ENCODE results near the gene AP1G2. TPM values are rescaled to one million over a fixed set of nuclear protein-coding genes. Genes with fewer than 3 reads are reported as not detected.

AP1G2 gene
- total and polyA plus RNA-seq, 2 of the 13 experiments (the other 11 are each of a cell fraction or from before 2014, with no cell fraction given): 96.9 to 611 TPM

DNA sequence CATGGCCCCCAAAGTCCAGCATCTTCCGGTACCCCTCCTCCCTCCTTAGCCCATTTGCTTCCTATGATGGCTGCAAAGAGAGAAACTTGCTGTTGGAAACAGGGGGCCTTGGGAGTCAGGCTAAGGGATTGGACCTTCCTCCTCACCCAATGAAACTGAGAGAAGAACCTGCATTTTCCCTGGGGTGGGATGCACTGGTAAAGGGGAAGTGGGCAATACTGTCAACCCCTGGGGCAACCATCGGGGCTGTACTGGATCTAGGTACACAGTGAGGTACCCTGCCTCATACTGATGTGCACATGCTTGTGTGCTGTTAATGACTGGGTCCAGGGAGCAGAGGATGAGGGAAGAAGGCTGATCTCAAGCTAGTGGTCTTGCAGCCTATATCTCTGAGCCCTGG lies 22.0 kb upstream of the AP1G2 start:
- FAIRE-seq (no peak), ATAC-seq (peak; percentile 67), DNase-seq (ENCODE audit: low spot score) (peak; percentile 7)
- Histone ChIP-seq H2AFZ (ENCODE audit: low read length) (no peak overlapping the region), H3K36me3 (replicated peaks in 1 of 2; ENCODE audit: control insufficient read depth in 1 of 2, insufficient read depth in 2 of 2, low read length in 2 of 2) (no peaks in the 10 kb centered on the region), H4K20me1 (ENCODE audit: insufficient read depth, low read length) (no peaks in the 10 kb centered on the region), H3K4me3 (replicated peaks in 1 of 3; ENCODE audit: insufficient read depth in 1 of 3, low read depth in 2 of 3, low read length in 3 of 3) (peak overlapping the region in 1 of 3 experiments; percentile 9; a peak in 1 of 6 replicates), H3K9ac (ENCODE audit: insufficient read depth, low read depth, low read length) (peak overlapping the region; percentile 10; the same call in 1 of the 2 replicates), H3K4me1 (ENCODE audit: insufficient read depth, low read length) (peaks cover 24% of the 10 kb centered on the region), H3K27me3 (ENCODE audit: control insufficient read depth in 1 of 2, insufficient read depth in 2 of 2, low read length in 2 of 2) (no peaks in the 10 kb centered on the region), H3K27ac (ENCODE audit: extremely low read length, insufficient read depth, low read length) (no peak overlapping the region), H3K79me2 (ENCODE audit: insufficient read depth, low read length) (no peaks in the 10 kb centered on the region), H3K4me2 (ENCODE audit: low read depth, low read length) (peak overlapping the region; percentile 48), H3K9me3 (ENCODE audit: low read length) (no peaks in the 10 kb centered on the region)
- intact Hi-C loops (cut with micrococcal nuclease; ENCODE audit: unreplicated experiment) (loop anchor here (1.0 to 10.0 kb wide), 8 partner anchors 21 to 845 kb away; no protein-coding TSS in a partner anchor), in situ Hi-C loops (cut with HindIII; ENCODE audit: extremely low pct_ligation_motif_present, low pct_unique_long_range_greater_than_20kb) (loop anchor here (5.0 kb wide), 2 partner anchors 43 to 323 kb away; no protein-coding TSS in a partner anchor)
- BruUV-seq (replicated peaks): no TSS peak
- CTCF ChIA-PET (ENCODE audit: low intra/inter-chr PET ratio, low total read pairs): interaction anchor here (1.1 to 5.9 kb wide), 14 partner anchors 14 to 425 kb away, joined by 3 to 207 read pairs (median 8); partner anchors contain the start of genes DHRS2 and DHRS4
- POLR2A ChIA-PET: interaction anchor here (0.9 to 7.8 kb wide), 25 partner anchors 8 to 524 kb away, joined by 3 to 787 read pairs (median 6); partner anchors contain the start of genes DHRS2 and PCK2
- TF ChIP-seq ZNF572 (CRISPR knock-in tag; IDR thresholded peaks at IDR 0.05) (peak; percentile 25; the same call in 1 of the 2 replicates), ZFP82 (CRISPR knock-in tag; IDR thresholded peaks at IDR 0.05; ENCODE audit: borderline replicate concordance) (0 out of 2 replicates have a peak, but pooled peaks have one; percentile 67), ZNF546 (CRISPR knock-in tag; conservative IDR thresholded peaks at IDR 0.05) (0 out of 2 replicates have a peak, but pooled peaks have one; percentile 3), ZNF615 (CRISPR knock-in tag; IDR thresholded peaks at IDR 0.05; ENCODE audit: borderline replicate concordance) (no peak), NFE2L1 (CRISPR knock-in tag; IDR thresholded peaks at IDR 0.05; ENCODE audit: borderline replicate concordance) (0 out of 2 replicates have a peak, but pooled peaks have one; percentile 12), NONO (IDR thresholded peaks at IDR 0.05) (no peak), NONO (CRISPR knock-in tag; conservative IDR thresholded peaks at IDR 0.05) (0 out of 2 replicates have a peak, but pooled peaks have one; percentile 14), ZNF567 (CRISPR knock-in tag; IDR thresholded peaks at IDR 0.05; ENCODE audit: borderline replicate concordance) (0 out of 2 replicates have a peak, but pooled peaks have one; percentile 33), SNAI1 (CRISPR knock-in tag; IDR thresholded peaks at IDR 0.05; ENCODE audit: borderline replicate concordance) (0 out of 2 replicates have a peak, but pooled peaks have one; percentile 23), DR1 (CRISPR knock-in tag; IDR thresholded peaks at IDR 0.05) (no peak), ZBTB38 (CRISPR knock-in tag; IDR thresholded peaks at IDR 0.05) (no peak), CBX5 (CRISPR knock-in tag; IDR thresholded peaks at IDR 0.05; ENCODE audit: borderline replicate concordance) (0 out of 2 replicates have a peak, but pooled peaks have one; percentile 10), DDIT3 (CRISPR knock-in tag; IDR thresholded peaks at IDR 0.05) (no peak), ZNF350 (CRISPR knock-in tag; IDR thresholded peaks at IDR 0.05; ENCODE audit: borderline replicate concordance, low read depth) (0 out of 2 replicates have a peak, but pooled peaks have one; percentile 5), NFE2L2 (IDR thresholded peaks at IDR 0.05; ENCODE audit: low read length) (0 out of 2 replicates have a peak, but pooled peaks have one; percentile 5), ZNF34 (CRISPR knock-in tag; IDR thresholded peaks at IDR 0.05; ENCODE audit: borderline replicate concordance) (peak; percentile 8; the same call in 1 of the 2 replicates), ZC3H13 (CRISPR knock-in tag; IDR thresholded peaks at IDR 0.05) (peak; percentile 72; the same call in 1 of the 2 replicates), NR2C2 (CRISPR knock-in tag; IDR thresholded peaks at IDR 0.05; ENCODE audit: borderline replicate concordance) (0 out of 2 replicates have a peak, but pooled peaks have one; percentile 7), ZNF138 (CRISPR knock-in tag; IDR thresholded peaks at IDR 0.05; ENCODE audit: low read depth) (0 out of 2 replicates have a peak, but pooled peaks have one; percentile 12)
- TF ChIP-seq, protein P1, sequence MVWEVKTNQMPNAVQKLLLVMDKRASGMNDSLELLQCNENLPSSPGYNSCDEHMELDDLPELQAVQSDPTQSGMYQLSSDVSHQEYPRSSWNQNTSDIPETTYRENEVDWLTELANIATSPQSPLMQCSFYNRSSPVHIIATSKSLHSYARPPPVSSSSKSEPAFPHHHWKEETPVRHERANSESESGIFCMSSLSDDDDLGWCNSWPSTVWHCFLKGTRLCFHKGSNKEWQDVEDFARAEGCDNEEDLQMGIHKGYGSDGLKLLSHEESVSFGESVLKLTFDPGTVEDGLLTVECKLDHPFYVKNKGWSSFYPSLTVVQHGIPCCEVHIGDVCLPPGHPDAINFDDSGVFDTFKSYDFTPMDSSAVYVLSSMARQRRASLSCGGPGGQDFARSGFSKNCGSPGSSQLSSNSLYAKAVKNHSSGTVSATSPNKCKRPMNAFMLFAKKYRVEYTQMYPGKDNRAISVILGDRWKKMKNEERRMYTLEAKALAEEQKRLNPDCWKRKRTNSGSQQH (CRISPR knock-in tag; IDR thresholded peaks at IDR 0.05; ENCODE audit: low read depth): peak; percentile 5; the same call in 1 of the 2 replicates
- TF ChIP-seq, protein P2, sequence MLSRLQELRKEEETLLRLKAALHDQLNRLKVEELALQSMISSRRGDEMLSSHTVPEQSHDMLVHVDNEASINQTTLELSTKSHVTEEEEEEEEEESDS (CRISPR knock-in tag; IDR thresholded peaks at IDR 0.05; ENCODE audit: borderline replicate concordance): no peak
- 82% methylated on average over 2 of the region's 2 CpGs for WGBS (ENCODE audit: low lambda C conversion rate)
